ENCODE results near the gene SPNS1. TPM values are rescaled to one million over a fixed set of nuclear protein-coding genes. Genes with fewer than 3 reads are reported as not detected.

SPNS1 gene
- total and polyA plus RNA-seq, 11 donors = 13.4 to 43.2 (median 19.1) TPM

DNA sequence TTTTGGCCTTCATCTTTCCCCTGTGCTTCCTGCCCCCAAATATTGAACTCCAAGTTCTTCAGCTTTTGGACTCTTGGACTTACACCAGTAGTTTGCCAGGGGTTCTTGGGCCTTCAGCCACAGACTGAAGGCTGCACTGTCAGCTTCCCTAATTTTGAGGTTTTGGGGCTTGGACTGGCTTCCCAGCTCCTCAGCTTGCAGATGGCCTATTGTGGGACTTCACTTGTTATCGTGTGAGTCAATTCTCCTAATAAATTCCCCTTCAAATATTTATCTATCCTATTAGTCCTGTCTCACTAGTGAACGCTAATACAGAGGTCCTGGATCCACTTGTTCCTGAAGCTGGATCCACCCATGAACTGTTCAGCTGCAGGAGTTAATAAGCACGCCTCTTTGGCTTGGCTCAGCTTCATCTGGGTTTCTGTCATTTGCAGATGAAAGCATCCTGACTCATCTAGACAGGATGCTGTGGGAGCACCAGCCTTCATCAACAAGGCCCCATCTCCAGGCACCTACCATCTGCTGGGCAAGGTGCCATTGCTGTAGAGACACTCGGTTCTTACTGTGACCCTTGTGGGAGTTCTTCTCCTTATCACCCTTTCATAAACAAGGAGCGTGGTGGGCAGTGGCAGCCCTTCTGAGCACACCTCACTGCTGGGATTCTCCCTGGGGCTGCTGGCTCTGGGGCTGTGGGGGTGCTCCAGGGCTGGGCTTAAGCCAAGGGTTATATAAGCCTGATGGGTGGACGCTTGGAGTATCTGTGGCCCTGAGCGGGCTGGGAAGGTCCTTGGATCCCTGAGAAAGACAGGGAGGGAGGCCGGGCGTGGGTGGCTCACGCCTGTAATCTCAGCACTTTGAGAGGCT is 33.4 kb downstream of the SPNS1 start:
- Histone ChIP-seq H3K27ac (peak overlapping the region in 1 of 12 donors; percentile 40), H3K4me1 (peaks cover 0 to 26% (median 0%) of the 10 kb centered on the region in 12 donors), H3K27me3 (peaks cover 0 to 9% (median 0%) of the 10 kb centered on the region in 9 donors), H3K9me3 (no peaks in the 10 kb centered on the region), H3K36me3 (no peaks in the 10 kb centered on the region), H3K4me3 (no peak overlapping the region)
- intact Hi-C loops (cut with DNase I) = no loop called here
- no peak for ATAC-seq
- TF ChIP-seq, protein P1, sequence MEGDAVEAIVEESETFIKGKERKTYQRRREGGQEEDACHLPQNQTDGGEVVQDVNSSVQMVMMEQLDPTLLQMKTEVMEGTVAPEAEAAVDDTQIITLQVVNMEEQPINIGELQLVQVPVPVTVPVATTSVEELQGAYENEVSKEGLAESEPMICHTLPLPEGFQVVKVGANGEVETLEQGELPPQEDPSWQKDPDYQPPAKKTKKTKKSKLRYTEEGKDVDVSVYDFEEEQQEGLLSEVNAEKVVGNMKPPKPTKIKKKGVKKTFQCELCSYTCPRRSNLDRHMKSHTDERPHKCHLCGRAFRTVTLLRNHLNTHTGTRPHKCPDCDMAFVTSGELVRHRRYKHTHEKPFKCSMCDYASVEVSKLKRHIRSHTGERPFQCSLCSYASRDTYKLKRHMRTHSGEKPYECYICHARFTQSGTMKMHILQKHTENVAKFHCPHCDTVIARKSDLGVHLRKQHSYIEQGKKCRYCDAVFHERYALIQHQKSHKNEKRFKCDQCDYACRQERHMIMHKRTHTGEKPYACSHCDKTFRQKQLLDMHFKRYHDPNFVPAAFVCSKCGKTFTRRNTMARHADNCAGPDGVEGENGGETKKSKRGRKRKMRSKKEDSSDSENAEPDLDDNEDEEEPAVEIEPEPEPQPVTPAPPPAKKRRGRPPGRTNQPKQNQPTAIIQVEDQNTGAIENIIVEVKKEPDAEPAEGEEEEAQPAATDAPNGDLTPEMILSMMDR (IDR thresholded peaks at IDR 0.05) = no peak
- TF ChIP-seq POLR2A (IDR thresholded peaks at IDR 0.05) = no peak
- no peak for DNase-seq
- 65 to 83% (median 72%) methylated on average over 8 to 10 of the region's 10 CpGs for WGBS, 4 donors

DNA sequence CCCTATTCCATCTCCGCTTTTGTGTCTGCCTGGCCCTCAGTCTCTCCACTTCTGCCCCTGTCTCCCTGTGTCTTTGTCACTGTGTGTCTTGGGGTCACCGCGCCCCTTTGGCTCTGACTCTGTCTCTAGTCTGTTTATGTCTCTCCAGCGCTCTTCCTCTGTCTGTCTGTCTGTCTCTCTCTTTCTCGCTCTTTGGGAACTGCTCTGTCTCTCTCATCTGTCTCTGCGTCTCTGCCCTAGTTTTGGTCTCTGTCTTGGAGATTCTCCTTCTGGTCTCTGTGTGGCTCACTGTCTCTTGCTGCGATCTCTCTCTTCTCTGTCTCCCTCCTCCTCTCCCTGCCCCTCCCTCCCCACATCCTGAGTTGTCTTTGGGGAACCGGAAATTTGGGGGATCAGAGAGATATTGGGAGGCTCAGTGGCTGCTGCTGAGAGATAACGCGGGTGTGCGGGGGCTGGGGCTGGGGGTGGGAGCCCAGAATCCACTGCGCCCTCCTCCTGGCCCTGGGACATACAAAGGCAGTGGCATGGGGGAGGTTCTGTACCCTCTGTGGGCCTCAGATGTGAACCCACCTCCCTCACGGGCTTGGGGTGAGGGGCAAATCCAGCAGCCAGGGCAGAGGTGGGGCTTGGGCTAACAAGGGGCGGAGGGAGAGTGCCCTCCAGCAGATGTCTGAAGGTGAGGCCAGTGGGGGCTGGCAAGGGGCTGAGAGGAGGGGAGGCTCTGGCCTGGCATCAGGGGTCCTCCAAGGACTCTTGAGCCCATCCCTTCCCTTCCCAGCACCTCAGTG is 34.7 kb downstream of the SPNS1 start:
- H3K27me3 ChIP-seq = peaks cover 0 to 9% (median 0%) of the 10 kb centered on the region in 9 donors
- no peaks in the 10 kb centered on the region for H3K9me3 ChIP-seq
- H3K27ac ChIP-seq = no peak overlapping the region
- no peak overlapping the region for H3K4me3 ChIP-seq
- 59 to 61% (median 60%) methylated on average over 14 of the region's 14 CpGs for WGBS, 4 donors
- peaks cover 0 to 37% (median 0%) of the 10 kb centered on the region in 12 donors for H3K4me1 ChIP-seq
- no peak for TF ChIP-seq POLR2A (IDR thresholded peaks at IDR 0.05)
- TF ChIP-seq, protein P1 (IDR thresholded peaks at IDR 0.05) = no peak
- DNase-seq (no peak), ATAC-seq (no peak)
- intact Hi-C loops (cut with DNase I) = no loop called here
- no peaks in the 10 kb centered on the region for H3K36me3 ChIP-seq

DNA sequence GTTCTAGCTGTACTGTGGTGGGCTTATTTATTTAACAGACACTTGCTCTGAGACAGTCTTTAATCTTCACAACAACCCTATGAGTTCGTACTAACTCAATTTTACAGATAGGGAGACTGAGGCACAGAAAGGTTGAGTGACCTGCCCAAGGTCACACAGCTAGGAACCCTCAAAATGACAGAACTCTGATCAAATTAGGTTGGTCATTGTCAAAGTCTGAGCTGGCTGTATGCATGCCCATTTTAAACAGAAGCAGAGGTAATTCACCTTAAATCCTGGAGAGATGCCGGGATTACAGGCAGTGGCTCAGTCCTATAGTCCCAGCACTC is 35.2 kb downstream of the SPNS1 start:
- intact Hi-C loops (cut with DNase I) = no loop called here

More for the DNA sequence above, 35.2 kb downstream of the SPNS1 start:
- Histone ChIP-seq H3K27me3 (peaks cover 0 to 9% (median 0%) of the 10 kb centered on the region in 9 donors), H3K4me1 (peaks cover 0 to 37% (median 0%) of the 10 kb centered on the region in 12 donors), H3K36me3 (no peaks in the 10 kb centered on the region), H3K9me3 (no peaks in the 10 kb centered on the region), H3K27ac (no peak overlapping the region), H3K4me3 (no peak overlapping the region)
- no peak for TF ChIP-seq POLR2A (IDR thresholded peaks at IDR 0.05)
- TF ChIP-seq, protein P1 (IDR thresholded peaks at IDR 0.05) = no peak
- WGBS, 4 donors = 78 to 94% (median 89%) methylated on average over 2 of the region's 2 CpGs
- ATAC-seq = no peak
- no peak for DNase-seq

Measured in heart left ventricle (tissue), 16 donors.